KBM-7 (cell line): ENCODE results near the gene BIRC2.
"Not testable (repeated sequence)": the region's sequence is repeated elsewhere in the genome, so short reads cannot be mapped to it uniquely, and the experiment has no call there.

Source experiments
- DNase-seq: peaks from one replicate; pipeline ENCODE4 v3.0.0-alpha.2; 2015
- in situ Hi-C: fragments of 300-500 bp; cut with MboI; formaldehyde crosslinking; loops from 2 replicates; pipeline ENCODE4 v1.14.3; 2020; ENCODE audit warnings: low sequenced_read_pairs, low pct_unique_long_range_greater_than_20kb, mixed read lengths

The BIRC2 gene

GRCh38 chr11:102361086-102362031, 14.3 kb downstream of the BIRC2 start:
- no peak for DNase-seq
- in situ Hi-C loops: no loop called here

GRCh38 chr11:102364991-102365390, 18.0 kb downstream of the BIRC2 start:
- DNase-seq: no peak
- in situ Hi-C loops: no loop called here

- in situ Hi-C loops: no loop called here
- DNase-seq: peak; percentile 51
These were observed 20.4 kb downstream of the BIRC2 start for GRCh38 chr11:102367364-102367763.

DNA sequence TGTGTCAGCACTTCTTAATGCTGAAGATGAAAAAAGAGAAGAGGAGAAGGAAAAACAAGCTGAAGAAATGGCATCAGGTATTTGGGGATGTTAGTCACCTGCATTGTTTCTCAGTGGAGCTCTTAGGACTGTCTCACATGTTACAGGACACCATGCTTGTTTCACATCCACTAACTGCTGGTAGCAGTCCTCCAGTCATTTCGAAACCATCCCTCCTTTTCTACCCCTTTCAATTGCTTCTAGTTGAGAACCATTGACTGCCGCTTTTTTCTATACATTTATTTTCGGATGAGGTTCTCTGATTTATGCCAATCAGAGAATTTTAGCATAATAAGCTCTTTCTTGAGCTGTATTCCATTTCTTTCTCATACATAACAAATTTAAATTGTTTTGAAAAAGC, 21.5 kb downstream of the BIRC2 start:
- DNase-seq: no peak
- in situ Hi-C loops: no loop called here

DNA sequence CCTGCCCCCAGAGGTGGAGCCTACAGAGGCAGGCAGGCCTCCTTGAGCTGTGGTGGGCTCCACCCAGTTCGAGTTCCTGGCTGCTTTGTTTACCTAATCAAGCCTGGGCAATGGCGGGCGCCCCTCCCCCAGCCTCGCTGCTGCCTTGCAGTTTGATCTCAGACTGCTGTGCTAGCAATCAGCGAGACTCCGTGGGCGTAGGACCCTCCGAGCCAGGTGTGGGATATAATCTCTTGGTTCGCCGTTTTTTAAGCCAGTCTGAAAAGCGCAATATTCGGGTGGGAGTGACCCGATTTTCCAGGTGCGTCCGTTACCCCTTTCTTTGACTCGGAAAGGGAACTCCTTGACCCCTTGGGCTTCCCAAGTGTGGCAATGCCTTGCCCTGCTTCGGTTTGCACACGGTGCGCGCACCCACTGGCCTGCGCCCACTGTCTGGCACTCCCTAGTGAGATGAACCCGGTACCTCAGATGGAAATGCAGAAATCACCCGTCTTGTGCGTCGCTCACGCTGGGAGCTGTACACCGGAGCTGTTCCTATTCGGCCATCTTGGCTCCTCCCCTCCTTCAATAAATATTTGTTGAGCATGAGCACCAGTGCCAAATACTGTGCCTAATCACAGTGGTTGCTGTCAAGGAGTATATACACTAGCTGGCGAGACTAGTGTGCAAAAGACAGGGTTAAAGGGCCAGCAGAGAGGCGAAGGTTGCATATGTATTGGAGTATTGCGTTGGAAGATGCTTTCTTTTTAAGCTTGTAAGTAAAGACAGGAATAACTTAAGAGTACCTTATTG, 27.8 kb downstream of the BIRC2 start:
- DNase-seq, in situ Hi-C loops: not testable (repeated sequence)

DNA sequence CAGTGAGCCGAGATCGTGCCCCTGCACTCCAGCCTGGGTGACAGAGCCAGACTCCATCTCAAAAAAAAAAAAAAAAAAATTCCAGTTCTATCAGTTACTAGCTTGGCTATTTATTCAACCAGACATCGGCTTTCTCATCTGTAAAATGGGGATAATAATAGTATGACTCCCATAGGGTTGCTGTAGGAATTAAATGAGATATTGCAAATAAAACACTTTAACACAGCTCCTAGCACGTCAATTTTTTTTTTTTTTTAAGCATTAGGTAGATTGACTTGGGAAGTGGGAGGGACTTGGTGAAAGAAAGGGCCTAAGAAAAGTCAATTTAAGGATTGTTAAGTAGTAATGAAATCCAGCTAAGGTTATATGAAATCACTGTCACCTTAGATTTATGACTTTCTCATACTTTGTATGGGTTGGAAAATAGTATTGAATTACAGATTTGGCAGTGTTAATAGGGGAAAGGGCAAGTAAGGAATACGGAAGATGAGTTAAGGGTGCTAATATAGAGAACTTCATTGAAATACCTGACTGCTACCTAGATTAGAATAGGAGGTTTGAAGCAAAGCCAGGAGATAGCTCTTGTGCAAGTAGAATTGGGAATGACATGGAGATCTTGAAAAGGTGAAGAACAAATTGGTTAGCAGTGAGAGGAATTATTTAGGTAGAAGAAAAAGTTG, 28.8 kb downstream of the BIRC2 start:
- in situ Hi-C loops: no loop called here
- DNase-seq: no peak

DNA sequence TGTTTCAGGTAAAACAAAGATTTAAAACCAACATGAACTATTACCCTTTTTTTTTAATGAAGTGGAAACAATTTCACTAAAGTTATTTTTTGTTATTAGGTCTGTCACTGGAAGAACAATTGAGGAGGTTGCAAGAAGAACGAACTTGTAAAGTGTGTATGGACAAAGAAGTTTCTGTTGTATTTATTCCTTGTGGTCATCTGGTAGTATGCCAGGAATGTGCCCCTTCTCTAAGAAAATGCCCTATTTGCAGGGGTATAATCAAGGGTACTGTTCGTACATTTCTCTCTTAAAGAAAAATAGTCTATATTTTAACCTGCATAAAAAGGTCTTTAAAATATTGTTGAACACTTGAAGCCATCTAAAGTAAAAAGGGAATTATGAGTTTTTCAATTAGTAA, 30.9 kb downstream of the BIRC2 start:
- in situ Hi-C loops: no loop called here
- DNase-seq: no peak

- in situ Hi-C loops: no loop called here
- DNase-seq: no peak
These were observed 31.8 kb downstream of the BIRC2 start for GRCh38 chr11:102378818-102379217.

GRCh38 chr11:102382384-102382783, 35.4 kb downstream of the BIRC2 start:
- in situ Hi-C loops: no loop called here
- DNase-seq: no peak

DNA sequence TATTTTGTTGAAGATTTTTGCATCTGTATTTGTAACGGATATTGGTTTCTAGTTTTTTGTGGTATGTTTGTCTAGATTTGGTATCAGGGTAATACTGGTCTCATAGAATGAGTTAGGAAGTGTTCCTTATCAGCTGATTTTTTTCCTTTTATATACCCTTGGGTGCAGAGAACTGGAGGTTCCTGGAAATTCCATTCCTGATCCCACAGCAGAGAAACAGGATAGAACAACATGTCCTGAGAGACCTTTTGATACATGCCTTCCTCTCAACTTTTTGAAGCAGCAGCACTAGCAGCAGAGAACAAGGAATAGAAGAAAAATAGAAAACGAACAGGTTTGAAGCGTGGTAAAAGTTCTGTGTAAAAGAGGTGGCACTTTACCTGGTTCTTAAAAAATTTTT, 36.8 kb downstream of the BIRC2 start:
- no peak for DNase-seq
- in situ Hi-C loops: no loop called here

GRCh38 chr11:102384419-102385079, 37.5 kb downstream of the BIRC2 start:
- DNase-seq: no peak
- in situ Hi-C loops: no loop called here

- peak; percentile 38 for DNase-seq
- in situ Hi-C loops: no loop called here
These were observed 38.3 kb downstream of the BIRC2 start for GRCh38 chr11:102385085-102386007.

DNA sequence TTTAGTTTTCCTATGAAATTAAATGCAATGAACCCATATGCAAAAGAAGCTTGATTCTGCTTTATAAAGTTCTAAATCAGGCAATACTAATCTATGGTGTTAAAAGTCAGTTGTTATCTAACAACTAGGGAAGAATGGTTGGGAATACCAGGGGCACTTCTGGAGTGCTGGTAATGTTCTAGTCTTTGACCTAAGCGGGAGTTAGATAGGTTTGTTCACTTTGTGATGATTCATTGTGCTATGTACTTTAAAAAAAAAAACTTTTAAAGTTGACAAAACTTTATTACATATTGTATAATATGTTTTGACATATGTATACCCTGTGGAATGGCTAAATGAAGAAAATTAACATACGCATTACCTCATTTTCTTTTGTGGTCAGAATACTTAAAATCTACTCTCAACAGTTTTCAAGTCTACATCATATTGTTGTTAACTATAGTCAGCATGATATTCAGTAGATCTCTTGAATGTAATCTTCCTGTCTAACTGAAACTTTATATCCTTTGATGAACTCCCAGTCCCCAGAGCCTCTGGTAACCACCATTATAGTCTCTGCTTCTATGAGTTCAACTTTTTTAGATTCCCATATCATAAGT, 39.2 kb downstream of the BIRC2 start:
- DNase-seq: no peak
- in situ Hi-C loops: no loop called here

- in situ Hi-C loops: no loop called here
- DNase-seq: no peak
These were observed 40.2 kb downstream of the BIRC2 start for GRCh38 chr11:102387043-102387781.

- in situ Hi-C loops: no loop called here
- DNase-seq: no peak
These were observed 42.2 kb downstream of the BIRC2 start for GRCh38 chr11:102389253-102389652.

DNA sequence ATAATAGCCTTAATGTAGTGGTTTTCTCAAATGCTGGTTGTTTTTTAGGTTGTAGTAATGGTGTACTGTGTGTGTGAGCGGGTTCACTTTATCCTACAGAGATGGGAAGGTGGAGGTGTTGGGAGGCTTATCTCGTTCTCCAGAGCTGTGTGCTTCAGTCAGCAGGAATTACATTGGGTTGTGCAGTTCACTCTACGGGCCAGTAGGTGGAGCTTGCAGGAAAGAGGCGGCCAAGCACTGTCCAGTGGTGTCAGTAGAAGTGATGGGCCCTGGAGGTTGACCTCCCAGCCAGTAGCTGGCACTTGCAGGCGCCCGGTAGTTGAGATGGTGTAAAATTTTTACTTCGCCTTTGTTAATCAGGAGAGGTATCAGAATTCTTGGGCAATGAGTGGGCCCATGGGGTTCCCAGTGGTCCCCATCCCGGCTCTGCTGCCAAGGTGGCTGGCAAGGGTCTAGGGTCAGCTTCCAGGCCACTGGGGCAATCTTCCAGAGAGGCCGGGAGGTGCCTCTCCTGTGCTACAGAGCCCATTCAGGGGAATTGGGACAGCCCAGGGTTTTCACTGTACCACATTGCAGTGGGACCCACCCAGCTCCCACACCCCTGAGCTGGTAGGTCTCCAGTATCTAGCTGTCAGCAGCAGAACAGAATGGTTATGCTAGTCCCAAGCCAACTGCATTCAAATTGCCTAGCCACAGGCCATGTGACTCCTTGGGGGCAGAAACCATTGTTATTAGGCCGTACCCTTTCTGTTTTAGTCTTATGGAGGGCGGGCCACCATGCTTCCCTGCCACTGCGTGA, 43.9 kb downstream of the BIRC2 start:
- DNase-seq: peak; percentile 73
- in situ Hi-C loops: no loop called here
